Mucosa of stomach (tissue), 1 donor: ENCODE results near the gene PLIN3.

Source experiments
- H3K27me3 ChIP-seq: one replicate; pipeline ENCODE4 v1.7.0; 2013; ENCODE audit warnings: mild to moderate bottlenecking, low read length; ENCODE audit not compliant: control insufficient read depth, insufficient read depth
- H3K36me3 ChIP-seq: one replicate; pipeline ENCODE4 v1.7.0; 2013; ENCODE audit warnings: low read length; ENCODE audit not compliant: control insufficient read depth, insufficient read depth
- H3K4me1 ChIP-seq: one replicate; pipeline ENCODE4 v1.7.0; 2013; ENCODE audit warnings: mild to moderate bottlenecking, low read length; ENCODE audit not compliant: control insufficient read depth, insufficient read depth
- H3K4me3 ChIP-seq: one replicate; pipeline ENCODE4 v1.7.0; 2013; ENCODE audit warnings: low read length
- H3K9ac ChIP-seq: one replicate; pipeline ENCODE4 v1.7.0; 2013; ENCODE audit warnings: mild to moderate bottlenecking, low read length, moderate library complexity
- H3K9me3 ChIP-seq: one replicate; pipeline ENCODE4 v1.7.0; 2013; ENCODE audit warnings: mild to moderate bottlenecking, low read length, moderate library complexity; ENCODE audit not compliant: control insufficient read depth
- donor health status: Pancreatic carcinoma.

Gene PLIN3, protein sequence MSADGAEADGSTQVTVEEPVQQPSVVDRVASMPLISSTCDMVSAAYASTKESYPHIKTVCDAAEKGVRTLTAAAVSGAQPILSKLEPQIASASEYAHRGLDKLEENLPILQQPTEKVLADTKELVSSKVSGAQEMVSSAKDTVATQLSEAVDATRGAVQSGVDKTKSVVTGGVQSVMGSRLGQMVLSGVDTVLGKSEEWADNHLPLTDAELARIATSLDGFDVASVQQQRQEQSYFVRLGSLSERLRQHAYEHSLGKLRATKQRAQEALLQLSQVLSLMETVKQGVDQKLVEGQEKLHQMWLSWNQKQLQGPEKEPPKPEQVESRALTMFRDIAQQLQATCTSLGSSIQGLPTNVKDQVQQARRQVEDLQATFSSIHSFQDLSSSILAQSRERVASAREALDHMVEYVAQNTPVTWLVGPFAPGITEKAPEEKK

DNA sequence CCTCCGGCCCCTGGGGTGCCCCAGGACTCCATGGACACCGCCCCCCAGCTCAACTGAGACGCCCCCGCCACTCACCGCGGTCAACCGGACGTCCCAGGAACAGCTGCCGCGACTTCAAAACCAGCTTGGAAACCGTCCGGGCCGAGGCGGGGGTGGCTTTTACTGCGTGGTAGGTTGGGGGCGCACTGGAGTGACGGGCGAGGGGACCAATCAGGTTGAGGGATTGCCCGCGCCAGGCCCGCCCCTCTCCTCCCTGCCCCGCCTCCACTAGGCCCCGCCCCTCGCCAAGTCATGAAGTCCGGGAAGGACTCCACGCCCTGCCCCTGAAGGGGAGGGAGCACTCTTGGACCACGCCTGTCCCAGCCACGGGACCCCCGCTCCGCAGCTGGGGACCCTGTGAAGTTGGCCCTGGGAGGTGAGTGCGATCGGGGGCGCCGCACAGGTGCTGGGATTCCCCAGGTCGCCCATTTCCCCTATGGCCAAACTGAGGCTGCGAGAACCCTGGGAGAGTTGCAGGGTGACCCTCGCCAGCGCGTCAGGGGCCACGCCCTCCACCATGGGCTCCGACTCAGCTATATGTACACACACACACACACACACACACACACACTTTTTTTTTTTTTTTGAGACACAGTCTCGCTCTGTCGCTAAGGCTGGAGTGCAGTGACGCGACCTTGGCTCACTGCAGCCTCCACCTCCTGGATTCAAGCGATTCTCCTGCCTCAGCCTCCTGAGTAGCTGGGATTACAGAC is at the start of gene PLIN3:
PLIN3 (minus strand) TSS at position 134 of the 752 bp plus-strand sequence. CDS start 6,273 bp downstream, outside the sequence.
- H3K9me3 ChIP-seq = no peaks in the 10 kb centered on the region
- peak within 1 kb of the TSS; percentile 94 for H3K9ac ChIP-seq
- H3K4me1 ChIP-seq = peaks cover 7% of the 10 kb centered on the region
- no peaks in the 10 kb centered on the region for H3K36me3 ChIP-seq
- no peaks in the 10 kb centered on the region for H3K27me3 ChIP-seq
- peak within 1 kb of the TSS; percentile 82 for H3K4me3 ChIP-seq

DNA sequence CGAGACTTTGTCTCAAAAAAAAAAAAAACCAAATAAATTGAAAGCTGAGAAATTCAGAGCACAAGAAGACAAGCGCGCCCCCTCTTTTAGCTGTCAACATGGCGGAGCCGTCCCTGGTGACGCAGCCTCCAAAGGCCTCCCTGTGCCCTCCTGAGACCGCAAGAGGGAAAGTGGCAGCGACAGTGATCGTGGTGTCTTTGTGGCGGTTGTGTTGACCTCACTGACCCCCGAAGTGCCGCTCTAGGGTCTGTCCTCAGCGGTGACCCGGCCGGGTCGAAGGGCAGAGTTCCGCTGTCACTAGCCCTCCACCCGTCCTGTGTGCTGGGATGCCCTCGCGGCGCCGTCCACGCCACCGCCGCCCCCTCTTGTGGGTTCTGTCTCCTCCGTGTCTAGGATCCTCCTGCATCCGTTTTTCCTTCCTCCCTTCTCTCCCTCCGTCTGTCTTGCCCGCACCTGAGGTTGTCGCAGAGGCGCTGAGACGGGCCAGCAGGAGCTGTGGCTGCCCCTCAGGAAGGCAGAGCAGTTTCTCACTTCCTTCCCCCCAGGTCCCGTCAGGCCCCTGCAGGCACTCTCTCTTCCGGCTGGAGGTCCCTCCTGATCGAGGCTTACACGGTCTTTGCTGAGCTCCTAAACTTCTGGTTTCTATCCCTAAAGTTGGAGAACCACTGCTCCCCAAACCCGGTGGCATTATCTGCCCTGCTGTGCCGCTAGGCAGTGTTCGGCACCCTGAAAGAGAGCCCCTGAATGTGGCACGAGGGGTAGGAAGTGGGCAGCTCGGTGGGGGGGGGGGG is 49.0 kb upstream of the PLIN3 start:
- no peak overlapping the region for H3K4me3 ChIP-seq
- no peaks in the 10 kb centered on the region for H3K27me3 ChIP-seq
- no peaks in the 10 kb centered on the region for H3K36me3 ChIP-seq
- H3K9me3 ChIP-seq = no peaks in the 10 kb centered on the region
- H3K4me1 ChIP-seq = peaks cover 15% of the 10 kb centered on the region
- H3K9ac ChIP-seq = peak overlapping the region; percentile 48

DNA sequence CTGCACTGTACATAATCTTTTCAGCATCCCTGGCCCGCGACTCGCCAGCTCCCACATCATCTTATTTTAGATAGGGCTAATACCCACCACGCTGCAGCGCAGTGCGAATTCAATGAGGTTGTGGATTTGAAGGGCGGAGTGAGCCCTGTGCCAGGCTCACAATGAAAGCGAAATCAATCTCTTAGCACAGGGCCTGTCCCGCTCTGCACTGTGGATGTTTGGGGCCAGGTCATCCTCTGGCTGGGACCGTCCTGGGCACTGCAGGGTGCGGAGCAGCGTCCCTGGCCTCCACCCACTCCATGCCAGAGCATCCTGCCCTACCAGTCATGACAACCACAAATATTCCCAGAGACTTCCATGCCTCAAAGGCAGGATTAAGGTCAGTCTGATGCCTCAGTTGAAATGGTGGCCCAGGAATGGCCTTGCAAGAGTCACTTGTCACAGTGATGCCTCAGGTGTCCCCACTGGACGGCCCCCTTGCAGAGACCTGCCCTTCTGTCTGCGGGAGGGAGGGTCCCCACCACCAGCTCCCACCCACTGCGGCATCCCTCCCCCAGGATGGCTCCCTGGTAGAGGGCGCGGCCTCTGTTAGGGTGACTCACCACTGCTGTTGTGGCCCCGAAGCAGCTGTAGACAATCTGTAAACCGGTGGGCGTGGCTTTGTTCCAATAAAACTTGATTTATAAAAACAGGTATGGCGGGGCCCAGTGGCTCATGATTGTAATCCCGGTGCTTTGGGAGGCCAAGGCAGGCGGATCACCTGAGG is 47.5 kb upstream of the PLIN3 start:
- no peak overlapping the region for H3K4me3 ChIP-seq
- H3K27me3 ChIP-seq = no peaks in the 10 kb centered on the region
- no peaks in the 10 kb centered on the region for H3K9me3 ChIP-seq
- H3K4me1 ChIP-seq = peaks cover 28% of the 10 kb centered on the region
- H3K36me3 ChIP-seq = no peaks in the 10 kb centered on the region
- no peak overlapping the region for H3K9ac ChIP-seq

DNA sequence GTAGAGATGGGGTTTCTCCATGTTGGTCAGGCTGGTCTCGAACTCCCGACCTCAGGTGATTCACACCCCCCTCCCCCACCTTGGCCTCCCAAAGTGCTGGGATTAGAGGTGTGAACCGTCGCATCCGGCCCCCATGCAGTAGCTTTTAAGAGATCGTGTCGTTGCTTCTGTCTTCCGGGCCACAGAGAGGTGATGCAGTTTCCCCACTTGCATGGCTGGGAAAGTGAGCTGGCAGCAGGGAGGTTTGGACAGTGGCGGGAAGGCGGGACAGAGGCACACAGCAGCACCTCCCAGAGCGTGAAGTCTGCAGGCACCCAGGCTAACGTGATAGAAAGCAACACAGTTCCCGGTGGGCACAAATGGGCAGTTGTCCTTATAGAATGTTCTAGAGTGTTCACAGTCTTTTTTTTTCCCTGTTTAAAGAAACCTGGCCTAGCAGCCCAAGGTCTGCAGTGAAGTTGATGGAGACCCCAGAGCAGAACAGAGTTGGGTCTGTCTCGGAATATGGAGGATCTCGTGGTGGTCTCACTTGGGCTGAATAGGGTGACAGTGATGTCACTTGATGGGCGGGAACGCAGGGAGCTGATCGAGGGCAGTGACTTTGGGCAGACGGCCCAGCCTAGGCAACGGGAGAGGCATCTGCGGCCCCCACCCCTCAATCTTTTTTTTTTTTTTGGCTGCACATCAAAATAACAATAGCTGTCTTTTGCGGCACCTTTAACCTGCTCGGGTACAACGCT is 46.7 kb upstream of the PLIN3 start:
- Histone ChIP-seq H3K27me3 (no peaks in the 10 kb centered on the region), H3K9ac (no peak overlapping the region), H3K9me3 (no peaks in the 10 kb centered on the region), H3K36me3 (no peaks in the 10 kb centered on the region), H3K4me3 (no peak overlapping the region), H3K4me1 (peaks cover 30% of the 10 kb centered on the region)

DNA sequence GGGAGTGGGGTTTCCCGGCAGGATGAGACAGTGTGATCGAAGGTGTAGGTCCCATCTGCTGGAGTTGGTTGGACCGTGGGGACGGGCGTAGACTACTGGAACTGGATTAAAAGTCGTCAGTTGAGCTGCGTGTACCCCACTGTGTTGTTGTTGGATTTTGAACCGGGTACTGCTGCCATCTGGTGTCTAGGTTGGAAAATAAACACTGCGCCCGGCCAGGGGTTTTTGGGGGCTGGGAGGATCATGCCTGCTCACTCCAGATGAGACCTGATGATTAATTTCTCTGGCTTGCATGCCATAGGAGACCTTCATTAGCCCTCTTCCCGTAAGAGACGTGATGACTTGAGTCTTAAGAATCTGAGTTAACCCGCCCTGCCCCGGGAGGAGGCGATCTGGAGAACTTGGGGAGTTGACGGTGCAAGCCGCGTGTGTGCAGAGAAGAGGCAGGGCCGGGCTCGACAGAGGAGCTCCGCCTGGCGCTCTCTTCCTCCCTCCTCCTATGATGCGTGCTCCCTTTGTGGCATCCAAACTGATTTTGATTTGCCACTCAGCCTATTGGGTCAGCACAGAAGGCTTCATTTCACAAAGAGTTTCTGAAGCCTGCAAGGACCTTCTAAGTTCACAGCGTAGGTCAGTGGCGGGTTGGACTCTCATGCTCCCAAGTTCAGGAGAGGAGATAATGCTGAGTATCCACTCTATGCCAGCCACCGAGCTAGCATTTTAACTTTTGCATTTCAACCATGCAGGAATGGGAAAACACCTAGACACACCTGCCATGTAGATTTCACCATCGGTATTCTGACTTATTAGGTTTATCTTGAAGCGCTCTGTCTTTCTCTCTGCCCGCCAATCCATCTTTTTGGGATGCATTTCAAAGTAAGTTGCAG is 44.6 kb upstream of the PLIN3 start:
- H3K9me3 ChIP-seq = no peaks in the 10 kb centered on the region
- H3K27me3 ChIP-seq = peaks cover 9% of the 10 kb centered on the region
- H3K4me1 ChIP-seq = peaks cover 34% of the 10 kb centered on the region
- no peaks in the 10 kb centered on the region for H3K36me3 ChIP-seq
- no peak overlapping the region for H3K9ac ChIP-seq
- no peak overlapping the region for H3K4me3 ChIP-seq

DNA sequence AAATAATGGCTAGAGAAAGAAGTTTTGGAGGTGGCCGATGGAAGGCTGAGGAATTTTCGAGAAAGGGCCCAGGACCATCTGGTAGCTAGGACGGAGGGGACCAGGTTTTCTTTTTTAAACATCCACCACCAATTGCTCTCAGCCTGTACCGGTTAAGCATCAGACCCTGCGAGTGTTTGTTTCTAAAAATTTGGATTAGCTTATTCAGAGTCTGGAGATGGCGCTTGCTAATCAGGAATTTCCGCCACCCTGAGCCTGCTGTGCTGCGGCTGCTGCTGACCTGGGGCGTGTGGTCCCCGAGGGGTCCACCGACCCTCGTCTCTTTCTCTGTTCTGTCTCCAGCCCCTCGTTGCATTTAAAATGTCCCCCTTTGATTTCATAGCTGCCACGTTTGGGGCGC is 43.8 kb upstream of the PLIN3 start:
- no peak overlapping the region for H3K4me3 ChIP-seq
- peaks cover 34% of the 10 kb centered on the region for H3K4me1 ChIP-seq
- no peaks in the 10 kb centered on the region for H3K36me3 ChIP-seq
- H3K9me3 ChIP-seq = no peaks in the 10 kb centered on the region
- no peak overlapping the region for H3K9ac ChIP-seq
- peaks cover 9% of the 10 kb centered on the region for H3K27me3 ChIP-seq

DNA sequence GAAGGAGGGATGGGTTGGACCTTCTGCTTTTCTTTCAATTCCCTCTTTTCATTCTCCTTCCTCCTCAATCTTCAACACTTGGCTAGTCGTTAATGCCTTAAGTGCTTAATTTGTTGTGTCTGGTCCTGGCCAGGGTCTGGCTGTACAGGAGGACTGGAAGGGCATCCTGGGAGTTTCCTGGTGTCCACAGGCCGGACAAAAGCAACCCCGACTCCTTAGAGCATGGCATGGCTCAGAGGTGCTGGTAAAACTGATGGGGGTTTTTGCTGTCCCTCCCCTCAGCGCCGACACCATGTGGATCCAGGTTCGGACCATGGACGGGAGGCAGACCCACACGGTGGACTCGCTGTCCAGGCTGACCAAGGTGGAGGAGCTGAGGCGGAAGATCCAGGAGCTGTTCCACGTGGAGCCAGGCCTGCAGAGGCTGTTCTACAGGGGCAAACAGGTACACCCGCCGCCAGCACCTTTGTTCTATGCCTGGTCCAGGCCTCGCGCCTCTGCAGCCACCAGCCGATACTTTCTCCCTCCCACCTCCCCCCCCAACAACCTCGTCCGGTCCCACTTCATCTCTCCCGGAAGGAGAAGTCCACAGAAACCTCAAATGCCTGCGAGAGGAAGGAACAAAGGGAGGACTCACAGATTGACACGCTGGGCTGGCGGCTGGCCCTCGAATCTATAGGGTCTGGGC is 43.3 kb upstream of the PLIN3 start:
- Histone ChIP-seq H3K4me1 (peaks cover 32% of the 10 kb centered on the region), H3K9ac (peak overlapping the region; percentile 24), H3K36me3 (no peaks in the 10 kb centered on the region), H3K27me3 (peaks cover 9% of the 10 kb centered on the region), H3K4me3 (peak overlapping the region; percentile 9), H3K9me3 (no peaks in the 10 kb centered on the region)

DNA sequence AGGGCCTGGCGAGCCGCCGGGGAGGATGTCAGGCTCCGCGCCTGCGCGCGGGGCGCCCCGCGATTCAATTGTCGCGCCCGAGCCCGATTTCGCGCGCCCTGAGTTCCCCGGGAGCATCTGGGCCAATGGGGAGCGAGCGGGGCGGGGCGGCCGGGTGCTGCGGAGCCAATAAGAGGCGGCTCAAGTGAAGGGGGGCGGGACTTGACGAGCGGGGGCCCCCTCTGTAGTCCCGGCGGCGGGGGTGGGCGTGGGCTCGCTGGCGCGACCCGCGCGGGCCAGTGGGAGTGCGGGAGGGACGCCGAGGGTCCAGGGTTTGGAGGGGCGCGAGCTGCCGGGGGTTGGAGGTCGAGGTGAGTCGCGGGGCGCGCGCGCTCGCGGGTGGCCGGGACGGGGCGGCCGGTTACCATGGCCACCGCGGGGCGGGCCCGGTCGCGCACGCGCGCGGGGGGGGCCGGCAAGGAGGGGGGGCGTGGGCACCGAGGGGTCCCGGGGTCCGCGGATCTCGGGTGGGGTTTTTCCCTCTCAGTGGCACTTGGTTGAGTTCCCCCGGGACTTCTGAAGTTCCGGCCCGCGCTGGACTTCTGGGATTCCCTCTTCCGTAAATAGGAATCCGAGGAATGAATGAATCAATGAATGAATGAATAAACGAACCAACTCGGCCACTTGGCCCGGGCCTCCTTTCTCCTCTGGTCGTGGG is 42.6 kb upstream of the PLIN3 start:
- Histone ChIP-seq H3K9me3 (no peaks in the 10 kb centered on the region), H3K36me3 (no peaks in the 10 kb centered on the region), H3K27me3 (peaks cover 9% of the 10 kb centered on the region), H3K4me3 (peak overlapping the region; percentile 9), H3K9ac (peak overlapping the region; percentile 24), H3K4me1 (peaks cover 27% of the 10 kb centered on the region)

DNA sequence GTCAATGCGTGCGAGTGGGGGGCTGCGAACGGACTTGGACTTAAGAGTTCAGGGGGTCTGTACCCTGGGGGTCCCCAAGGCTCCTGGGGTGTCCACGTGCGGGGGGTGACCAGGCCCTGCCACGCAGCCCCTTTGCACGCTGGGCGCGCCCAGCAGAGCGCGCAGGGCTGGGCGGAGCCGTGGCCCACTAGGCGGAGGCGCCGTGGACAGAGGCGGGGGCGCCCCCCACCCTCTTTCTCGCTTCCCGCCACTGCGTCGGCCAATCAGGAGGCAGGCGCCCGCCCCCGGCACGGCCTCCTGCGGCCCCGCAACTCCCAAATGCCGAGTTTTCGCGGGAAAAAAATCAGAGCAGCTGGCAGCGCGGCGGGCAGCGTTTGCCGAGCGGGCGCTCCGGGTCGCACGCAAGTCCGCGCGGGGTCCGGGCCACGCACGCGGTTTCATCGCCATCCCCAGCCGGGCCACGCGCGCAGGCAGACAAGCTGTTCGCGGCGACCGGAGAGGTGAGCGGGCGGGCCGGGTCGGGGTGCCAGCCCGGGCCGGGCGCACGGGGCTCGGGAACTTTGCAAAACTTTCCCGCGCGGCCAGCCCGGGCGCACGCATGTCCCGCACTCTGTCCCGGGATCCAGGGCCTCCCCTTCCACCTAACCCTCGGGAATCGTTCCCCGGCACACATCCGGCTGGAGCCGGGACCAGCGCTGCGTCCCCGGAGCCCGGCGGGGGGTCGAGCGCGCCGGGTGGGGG is 41.9 kb upstream of the PLIN3 start, which contains the start of gene UHRF1:
UHRF1 (plus strand) TSS at position 346 of the 741 bp plus-strand sequence. CDS start 1,385 bp downstream, outside the sequence.
- Histone ChIP-seq H3K27me3 (peaks cover 9% of the 10 kb centered on the region), H3K4me3 (peak within 1 kb of the TSS; percentile 9), H3K36me3 (no peaks in the 10 kb centered on the region), H3K9me3 (no peaks in the 10 kb centered on the region), H3K4me1 (peaks cover 27% of the 10 kb centered on the region), H3K9ac (peak within 1 kb of the TSS; percentile 24)
